ENCODE data around the gene TBC1D10A.
A peak's percentile ranks its signal among the peaks of the same experiment; 100 is the strongest.

TBC1D10A gene

DNA sequence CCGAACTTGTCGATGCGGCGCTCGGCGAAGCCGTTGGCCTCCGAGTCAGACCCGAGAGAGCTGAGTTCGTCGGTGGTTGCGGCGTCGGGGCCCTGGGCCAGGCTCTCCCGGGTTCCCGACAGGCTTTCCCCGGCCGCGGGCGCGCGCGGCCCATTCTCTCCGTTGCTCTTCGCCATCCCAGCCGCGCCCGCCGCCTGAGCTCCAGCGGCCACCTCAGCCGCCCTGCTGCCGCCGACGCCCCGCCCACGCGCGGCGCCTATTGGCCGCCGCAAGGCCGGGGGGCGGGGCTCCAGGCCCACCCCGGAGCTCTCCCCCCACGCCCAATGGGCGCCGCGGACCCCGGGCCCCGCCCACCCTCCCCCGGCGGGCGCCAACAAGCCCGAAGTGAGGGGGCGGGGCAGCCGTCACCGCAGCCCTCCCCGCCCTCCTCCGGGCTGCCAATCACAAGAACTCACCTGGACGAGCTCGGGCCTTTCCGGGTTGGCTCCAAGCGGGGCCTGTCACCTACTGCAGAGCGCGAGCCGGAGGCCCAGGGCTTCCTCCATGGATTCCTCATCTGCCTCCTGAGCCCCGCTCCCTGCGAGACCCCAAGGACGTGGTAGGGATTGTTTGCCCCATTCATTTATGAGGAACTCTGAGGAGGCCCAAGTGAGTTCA, at the start of gene TBC1D10A:
Gene TBC1D10A, minus strand, starts transcription at position 236 of the 657 bp plus-strand sequence. Its CDS starts 60 bp downstream, at position 176.
- peak; percentile 92 for DNase-seq

DNA sequence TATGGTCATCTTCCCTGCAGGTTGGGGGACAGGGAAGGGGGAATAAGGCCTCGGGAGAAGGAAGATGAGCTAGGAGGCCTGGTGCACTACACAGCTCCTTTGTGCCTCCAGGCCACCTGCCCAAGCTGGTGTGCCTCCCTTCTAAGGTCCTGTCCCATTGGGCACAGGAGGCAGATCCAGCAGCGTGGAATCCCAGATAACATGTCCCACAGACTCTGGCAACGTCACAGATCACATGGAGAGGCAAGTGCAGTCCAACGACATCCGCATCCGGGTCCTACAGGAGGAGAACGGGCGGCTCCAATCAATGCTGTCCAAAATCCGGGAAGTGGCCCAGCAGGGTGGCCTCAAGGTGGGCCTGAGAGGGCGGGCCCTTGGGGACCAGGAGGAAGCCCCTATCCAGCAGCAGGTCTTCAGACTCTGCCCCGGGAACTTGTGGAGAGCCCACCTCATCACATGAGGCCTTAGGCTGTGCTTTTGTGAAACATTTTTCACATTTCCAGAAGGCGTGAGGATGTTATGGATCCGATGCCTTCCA, 48.6 kb upstream of the TBC1D10A start:
- DNase-seq, result no peak

GRCh38 chr22:30373331-30374325, 46.9 kb upstream of the TBC1D10A start:
- no peak for DNase-seq

- DNase-seq, result no peak
Measured at GRCh38 chr22:30372915-30373314, 46.2 kb upstream of the TBC1D10A start.

GRCh38 chr22:30371981-30372380, 45.2 kb upstream of the TBC1D10A start:
- DNase-seq, result peak; percentile 19

DNA sequence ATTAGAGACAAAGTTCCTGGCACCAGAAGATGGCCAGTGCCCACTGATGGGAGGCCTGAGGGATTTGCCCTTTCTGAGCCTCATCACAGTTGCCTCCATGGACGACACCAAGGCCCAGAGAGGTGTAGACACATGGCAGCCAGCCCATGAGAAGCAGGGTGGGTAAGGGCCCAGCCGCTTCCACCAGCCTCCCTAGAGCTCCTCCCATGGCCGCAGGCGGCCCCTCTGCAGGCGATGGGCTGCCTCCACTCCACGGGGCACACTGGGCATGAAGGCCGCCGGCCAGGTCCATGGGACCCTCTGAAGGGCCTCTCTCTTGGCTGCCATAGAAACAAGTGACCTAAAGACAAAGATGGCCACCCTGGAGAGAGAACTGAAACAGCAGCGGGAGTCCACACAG, 44.6 kb upstream of the TBC1D10A start:
- DNase-seq, result no peak

- no peak for DNase-seq
Measured at GRCh38 chr22:30370641-30371230, 44.0 kb upstream of the TBC1D10A start.

DNA sequence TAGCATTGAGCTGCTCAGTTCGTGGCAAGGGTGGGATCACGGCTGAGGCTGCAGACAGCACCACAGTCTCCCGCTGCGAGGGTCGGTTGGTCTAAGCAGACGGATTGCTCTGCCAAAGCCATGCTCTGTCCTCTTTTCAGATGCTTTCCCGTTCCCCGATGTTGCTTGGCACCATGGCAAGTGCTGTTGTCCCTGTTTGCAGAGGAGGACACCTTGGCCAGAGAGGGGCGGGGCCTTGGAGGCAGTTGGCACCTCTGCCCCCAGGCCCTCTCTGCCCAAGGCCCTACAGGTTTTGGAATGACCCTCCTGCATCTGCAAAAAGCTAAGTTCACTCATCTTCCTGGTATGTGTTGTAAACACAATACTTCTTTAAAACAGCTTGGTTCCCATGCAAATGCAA, 41.7 kb upstream of the TBC1D10A start:
- no peak for DNase-seq

GRCh38 chr22:30365891-30366290, 39.1 kb upstream of the TBC1D10A start:
- no peak for DNase-seq

- DNase-seq, result no peak
Measured at GRCh38 chr22:30362651-30363281, 36.0 kb upstream of the TBC1D10A start.

- no peak for DNase-seq
Measured at GRCh38 chr22:30361916-30362650, 35.3 kb upstream of the TBC1D10A start.

GRCh38 chr22:30358541-30358940, 31.8 kb upstream of the TBC1D10A start:
- no peak for DNase-seq

- DNase-seq, result no peak
Measured at GRCh38 chr22:30357650-30358215, 31.0 kb upstream of the TBC1D10A start.

- DNase-seq, result no peak
Measured at GRCh38 chr22:30357236-30357570, 30.5 kb upstream of the TBC1D10A start.

DNA sequence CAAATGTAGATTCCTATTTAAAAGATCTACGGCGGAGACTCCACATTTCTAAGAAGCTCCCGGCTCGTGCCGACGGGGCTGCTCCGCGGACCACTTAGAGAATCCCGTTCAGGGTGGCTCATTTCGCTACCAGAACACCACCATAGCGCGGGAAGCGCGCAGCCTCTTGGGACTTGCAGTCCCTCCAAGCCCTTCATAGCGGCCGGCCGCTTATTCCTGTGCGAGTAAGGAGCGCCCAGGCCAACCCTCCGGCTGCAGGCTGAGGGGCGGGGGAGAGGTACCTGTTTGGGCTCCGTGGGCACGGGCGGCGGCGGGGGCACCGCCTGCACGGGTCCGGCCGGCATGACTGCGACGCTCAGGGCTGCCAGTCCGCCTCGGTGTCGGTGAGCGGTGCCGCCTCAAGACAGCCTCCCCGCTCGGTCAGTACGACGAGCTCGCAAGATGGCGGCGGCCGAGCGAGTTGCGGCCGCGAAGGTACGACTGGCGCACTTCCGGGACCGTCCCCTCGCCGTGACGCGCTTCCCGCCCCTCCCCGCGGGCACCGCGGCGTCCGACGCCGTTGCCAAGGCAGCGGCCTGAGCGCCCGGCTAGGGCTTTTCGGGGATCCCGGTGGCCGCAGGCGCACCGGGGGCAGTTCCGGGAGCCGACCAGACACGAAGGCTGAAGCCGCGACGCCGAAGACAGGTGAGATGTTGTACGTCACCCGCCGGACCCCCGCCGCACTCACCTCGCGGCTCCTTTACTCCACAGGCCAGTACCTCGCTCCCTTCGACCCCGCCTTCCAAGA, 29.9 kb upstream of the TBC1D10A start, which contains the start of the genes CCDC157 and SF3A1:
Gene CCDC157, plus strand, starts transcription at position 559 of the 787 bp plus-strand sequence. CDS start 8,994 bp downstream, outside the sequence.
Gene SF3A1, minus strand, starts transcription at position 446 of the 787 bp plus-strand sequence. Its CDS starts 102 bp downstream, at position 344.
- DNase-seq, result peak; percentile 86

GRCh38 chr22:30354644-30355043, 27.9 kb upstream of the TBC1D10A start:
- DNase-seq, result no peak

DNA sequence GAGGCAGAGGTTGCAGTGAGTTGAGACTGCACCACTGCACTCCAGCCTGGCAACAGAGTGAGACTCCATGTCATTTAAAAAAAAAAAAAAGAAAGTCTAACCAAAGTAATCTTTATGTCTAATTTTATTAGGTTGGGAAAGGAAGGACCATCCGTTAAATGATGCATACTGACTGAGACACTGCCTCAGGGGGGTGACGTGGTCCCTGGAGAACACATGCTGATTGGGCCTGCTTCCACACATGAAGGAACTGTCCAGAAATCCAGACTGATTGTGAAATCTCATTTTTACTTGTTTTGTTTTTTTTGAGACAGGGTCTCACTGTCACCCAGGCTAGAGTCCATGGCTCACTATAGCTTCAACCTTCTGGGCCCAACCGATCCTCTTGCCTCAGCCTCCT, 24.5 kb upstream of the TBC1D10A start:
- DNase-seq, result no peak

DNA sequence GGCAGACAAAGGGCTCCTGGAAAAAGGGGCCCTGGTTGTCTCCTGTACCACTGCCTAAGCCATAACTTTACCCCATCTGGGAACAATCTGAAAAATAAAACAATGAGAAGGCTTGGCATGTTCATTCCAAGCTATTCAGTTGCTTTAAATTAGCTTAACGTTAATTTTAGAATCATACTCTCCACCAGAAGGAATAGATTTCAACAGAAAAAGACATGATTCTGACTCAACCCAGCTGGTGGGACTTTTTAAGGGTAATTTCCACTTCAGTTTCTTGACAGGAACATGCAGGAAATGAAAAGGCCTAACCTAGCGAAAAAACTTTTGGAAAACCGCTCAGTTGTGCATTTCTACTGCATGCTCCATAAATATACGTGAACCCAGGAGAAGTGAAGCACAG, 22.1 kb upstream of the TBC1D10A start:
- no peak for DNase-seq

DNA sequence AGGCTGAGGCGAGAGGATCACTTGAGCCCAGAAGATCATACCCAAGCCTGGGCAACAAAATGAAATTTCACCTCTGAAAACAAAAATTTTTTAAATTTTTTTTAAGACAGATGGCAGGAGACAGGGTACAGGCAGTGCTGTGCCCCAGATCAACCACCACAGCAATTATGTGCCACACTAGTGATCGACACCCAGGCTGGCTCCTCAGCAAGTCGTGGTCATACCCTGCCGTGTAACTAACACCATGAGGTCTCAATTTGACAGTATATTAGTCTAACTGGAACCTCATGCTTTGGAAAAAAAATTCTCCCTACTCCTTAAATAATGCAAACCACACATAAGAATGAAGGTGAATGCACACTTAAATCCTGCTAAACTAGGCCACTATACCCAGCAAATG, 21.7 kb upstream of the TBC1D10A start:
- no peak for DNase-seq

DNA sequence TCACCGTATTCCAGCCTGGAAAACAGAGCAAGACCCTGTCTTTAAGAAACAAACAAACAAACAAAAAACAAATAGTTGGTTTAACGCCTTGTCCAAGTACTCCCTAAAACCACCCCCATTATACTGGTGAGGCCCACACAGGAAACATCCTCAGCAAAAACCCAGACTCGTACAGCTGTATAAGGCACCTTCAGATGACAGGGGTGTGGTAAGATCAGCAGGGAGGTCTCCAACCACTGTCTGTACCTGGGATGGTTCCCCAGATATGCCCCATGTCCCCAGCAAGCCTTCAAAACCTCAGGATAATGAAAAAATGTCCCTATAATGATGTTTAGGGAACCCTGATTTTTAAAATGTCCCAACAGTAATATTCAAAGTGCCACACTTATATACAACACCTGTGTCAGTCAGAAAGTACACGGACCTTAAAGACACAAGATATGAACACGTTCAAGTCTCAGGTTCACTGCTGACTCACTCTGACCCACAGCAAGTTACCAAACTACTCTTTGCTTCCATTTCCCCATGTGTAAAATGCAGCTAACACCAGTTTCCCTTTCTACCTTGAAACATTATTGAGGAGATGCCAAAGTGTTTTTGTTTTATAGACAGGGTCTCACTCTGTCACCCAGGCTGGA, 20.6 kb upstream of the TBC1D10A start:
- no peak for DNase-seq

All from NCI-H1105 treated with DMSO at 0.1 percent for 48 hours (cell line).